ENCODE data around the gene C2CD2.

The C2CD2 gene

GRCh38 chr21:41993744-41994143 lies 39.9 kb upstream of the C2CD2 start:
- Histone ChIP-seq H3K9ac (ENCODE audit: low read length) (no peak overlapping the region), H3K18ac (ENCODE audit: low read length) (no peak overlapping the region), H4K91ac (ENCODE audit: low read depth, low read length) (no peak overlapping the region), H4K12ac (ENCODE audit: low read depth, low read length) (no peak overlapping the region), H3K23ac (ENCODE audit: low read length) (no peak overlapping the region), H2BK12ac (ENCODE audit: low read length) (no peak overlapping the region), H3K4me2 (ENCODE audit: low read length) (no peak overlapping the region), H4K8ac (ENCODE audit: low read depth, low read length) (no peak overlapping the region), H3K27me3 (ENCODE audit: insufficient read depth, low read length) (no peaks in the 10 kb centered on the region), H3K27ac (ENCODE audit: low read depth, low read length) (no peak overlapping the region), H2AK5ac (ENCODE audit: low read length) (no peak overlapping the region), H3K4me1 (ENCODE audit: control insufficient read depth in 1 of 2, insufficient read depth in 2 of 2, low read length in 2 of 2) (no peaks in the 10 kb centered on the region), H3K79me2 (ENCODE audit: control insufficient read depth, insufficient read depth, low read length, poor library complexity) (no peaks in the 10 kb centered on the region), H3K79me1 (ENCODE audit: low read length) (no peaks in the 10 kb centered on the region), H2BK120ac (ENCODE audit: insufficient read depth, low read length, poor library complexity) (no peak overlapping the region), H3K9me3 (ENCODE audit: insufficient read depth, low read depth, low read length) (peaks cover 7% of the 10 kb centered on the region), H2AFZ (ENCODE audit: insufficient read depth, low read length, poor library complexity) (no peak overlapping the region), H3K4ac (ENCODE audit: low read depth, low read length) (no peak overlapping the region), H3K14ac (ENCODE audit: low read length) (no peak overlapping the region), H3K36me3 (ENCODE audit: control insufficient read depth in 1 of 2, insufficient read depth in 2 of 2, low read length in 2 of 2) (peaks cover 13 to 24% of the 10 kb centered on the region in 2 experiments), H2BK5ac (ENCODE audit: low read depth, low read length, poor library complexity) (no peak overlapping the region), H3K4me3 (ENCODE audit: low read depth, low read length) (no peak overlapping the region)
- DNase-seq, result peak in 1 of 2 donors; percentile 61
- no CpG with 5 or more reads among the region's 6 CpGs for WGBS (ENCODE audit: extremely low coverage, insufficient coverage, insufficient read length)

DNA sequence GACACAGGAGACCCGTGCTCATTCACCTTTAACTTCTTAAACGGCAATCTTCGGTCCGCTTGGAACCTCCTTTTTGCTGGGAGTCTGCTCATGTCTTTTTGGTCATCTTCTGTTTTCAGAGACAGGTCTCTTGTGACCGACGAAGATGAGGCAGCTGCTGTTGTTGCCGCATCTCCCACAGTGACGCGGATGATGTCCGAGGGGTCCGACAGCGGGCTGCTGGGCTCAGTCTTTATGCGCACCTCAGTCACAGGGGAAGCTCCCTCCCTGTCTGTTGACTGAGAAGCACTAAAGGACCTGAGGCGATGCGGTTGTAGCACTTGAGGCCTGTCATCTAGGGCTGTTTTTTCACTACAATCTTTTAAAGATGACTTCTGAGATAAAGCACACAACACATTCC lies 38.8 kb upstream of the C2CD2 start:
- Histone ChIP-seq H3K18ac (ENCODE audit: low read length) (no peak overlapping the region), H3K23ac (ENCODE audit: low read length) (no peak overlapping the region), H2BK120ac (ENCODE audit: insufficient read depth, low read length, poor library complexity) (no peak overlapping the region), H4K8ac (ENCODE audit: low read depth, low read length) (no peak overlapping the region), H2BK12ac (ENCODE audit: low read length) (no peak overlapping the region), H4K12ac (ENCODE audit: low read depth, low read length) (no peak overlapping the region), H4K91ac (ENCODE audit: low read depth, low read length) (no peak overlapping the region), H3K9me3 (ENCODE audit: insufficient read depth, low read depth, low read length) (peaks cover 7% of the 10 kb centered on the region), H3K79me1 (ENCODE audit: low read length) (no peaks in the 10 kb centered on the region), H2AFZ (ENCODE audit: insufficient read depth, low read length, poor library complexity) (no peak overlapping the region), H3K4me1 (ENCODE audit: control insufficient read depth in 1 of 2, insufficient read depth in 2 of 2, low read length in 2 of 2) (no peaks in the 10 kb centered on the region), H3K79me2 (ENCODE audit: control insufficient read depth, insufficient read depth, low read length, poor library complexity) (no peaks in the 10 kb centered on the region), H3K14ac (ENCODE audit: low read length) (no peak overlapping the region), H2AK5ac (ENCODE audit: low read length) (no peak overlapping the region), H3K27me3 (ENCODE audit: insufficient read depth, low read length) (no peaks in the 10 kb centered on the region), H3K36me3 (ENCODE audit: control insufficient read depth in 1 of 2, insufficient read depth in 2 of 2, low read length in 2 of 2) (peaks cover 13 to 24% of the 10 kb centered on the region in 2 experiments), H3K4me2 (ENCODE audit: low read length) (no peak overlapping the region), H3K9ac (ENCODE audit: low read length) (no peak overlapping the region), H3K4ac (ENCODE audit: low read depth, low read length) (no peak overlapping the region), H3K27ac (ENCODE audit: low read depth, low read length) (no peak overlapping the region), H3K4me3 (ENCODE audit: low read depth, low read length) (no peak overlapping the region), H2BK5ac (ENCODE audit: low read depth, low read length, poor library complexity) (no peak overlapping the region)
- no CpG with 5 or more reads among the region's 15 CpGs for WGBS (ENCODE audit: extremely low coverage, insufficient coverage, insufficient read length)
- DNase-seq, result peak; percentile 35 to 68

DNA sequence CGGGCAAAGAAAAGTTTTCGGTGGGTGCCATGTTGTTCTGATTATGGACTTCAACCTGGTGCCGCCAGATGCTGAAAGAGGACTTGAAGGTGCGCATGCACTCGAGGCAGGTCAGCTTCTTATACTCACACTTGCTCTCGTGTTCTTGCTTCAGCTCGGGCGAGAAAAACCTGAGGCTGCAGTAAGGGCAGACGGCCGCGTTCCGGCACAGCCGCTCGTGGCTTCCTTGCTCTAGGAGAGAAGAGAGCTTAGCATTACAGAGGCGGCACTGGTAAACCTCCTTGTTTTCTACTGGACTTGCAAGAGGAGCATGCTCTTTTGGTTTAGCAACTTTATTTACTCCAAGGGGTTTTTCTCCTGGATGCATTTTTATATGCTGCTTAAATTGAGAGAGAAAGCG lies 37.8 kb upstream of the C2CD2 start:
- no CpG with 5 or more reads among the region's 16 CpGs for WGBS (ENCODE audit: extremely low coverage, insufficient coverage, insufficient read length)
- H3K27ac ChIP-seq (ENCODE audit: low read depth, low read length), result no peak overlapping the region

GRCh38 chr21:41989698-41990097 lies 35.9 kb upstream of the C2CD2 start:
- no peak overlapping the region for H3K4ac ChIP-seq (ENCODE audit: low read depth, low read length)
- WGBS (ENCODE audit: extremely low coverage, insufficient coverage, insufficient read length), result no CpG with 5 or more reads among the region's 2 CpGs
- no peak overlapping the region for H2BK120ac ChIP-seq (ENCODE audit: insufficient read depth, low read length, poor library complexity)
- H2AFZ ChIP-seq (ENCODE audit: insufficient read depth, low read length, poor library complexity), result no peak overlapping the region
- DNase-seq, result no peak
- no peaks in the 10 kb centered on the region for H3K79me2 ChIP-seq (ENCODE audit: control insufficient read depth, insufficient read depth, low read length, poor library complexity)
- H3K4me3 ChIP-seq (ENCODE audit: low read depth, low read length), result no peak overlapping the region
- no peak overlapping the region for H4K91ac ChIP-seq (ENCODE audit: low read depth, low read length)
- no peak overlapping the region for H4K8ac ChIP-seq (ENCODE audit: low read depth, low read length)
- H3K14ac ChIP-seq (ENCODE audit: low read length), result no peak overlapping the region
- peaks cover 12 to 21% of the 10 kb centered on the region in 2 experiments for H3K36me3 ChIP-seq (ENCODE audit: control insufficient read depth in 1 of 2, insufficient read depth in 2 of 2, low read length in 2 of 2)
- no peak overlapping the region for H2AK5ac ChIP-seq (ENCODE audit: low read length)
- H2BK12ac ChIP-seq (ENCODE audit: low read length), result no peak overlapping the region
- no peaks in the 10 kb centered on the region for H3K79me1 ChIP-seq (ENCODE audit: low read length)
- H3K23ac ChIP-seq (ENCODE audit: low read length), result no peak overlapping the region
- no peak overlapping the region for H3K27ac ChIP-seq (ENCODE audit: low read depth, low read length)
- H3K4me1 ChIP-seq (ENCODE audit: control insufficient read depth in 1 of 2, insufficient read depth in 2 of 2, low read length in 2 of 2), result no peaks in the 10 kb centered on the region
- H4K12ac ChIP-seq (ENCODE audit: low read depth, low read length), result no peak overlapping the region
- H2BK5ac ChIP-seq (ENCODE audit: low read depth, low read length, poor library complexity), result no peak overlapping the region
- no peaks in the 10 kb centered on the region for H3K27me3 ChIP-seq (ENCODE audit: insufficient read depth, low read length)
- no peak overlapping the region for H3K4me2 ChIP-seq (ENCODE audit: low read length)
- H3K9me3 ChIP-seq (ENCODE audit: insufficient read depth, low read depth, low read length), result no peaks in the 10 kb centered on the region
- no peak overlapping the region for H3K9ac ChIP-seq (ENCODE audit: low read length)
- H3K18ac ChIP-seq (ENCODE audit: low read length), result no peak overlapping the region

More for the DNA sequence above, 37.8 kb upstream of the C2CD2 start:
- Histone ChIP-seq H3K79me1 (ENCODE audit: low read length) (no peaks in the 10 kb centered on the region), H3K18ac (ENCODE audit: low read length) (no peak overlapping the region), H2AFZ (ENCODE audit: insufficient read depth, low read length, poor library complexity) (no peak overlapping the region), H3K36me3 (ENCODE audit: control insufficient read depth in 1 of 2, insufficient read depth in 2 of 2, low read length in 2 of 2) (peaks cover 13 to 23% of the 10 kb centered on the region in 2 experiments), H3K4ac (ENCODE audit: low read depth, low read length) (no peak overlapping the region), H2AK5ac (ENCODE audit: low read length) (no peak overlapping the region), H3K4me3 (ENCODE audit: low read depth, low read length) (no peak overlapping the region), H4K8ac (ENCODE audit: low read depth, low read length) (no peak overlapping the region), H3K23ac (ENCODE audit: low read length) (no peak overlapping the region), H3K4me2 (ENCODE audit: low read length) (no peak overlapping the region), H3K27me3 (ENCODE audit: insufficient read depth, low read length) (no peaks in the 10 kb centered on the region), H2BK12ac (ENCODE audit: low read length) (no peak overlapping the region), H3K9me3 (ENCODE audit: insufficient read depth, low read depth, low read length) (peaks cover 7% of the 10 kb centered on the region), H4K91ac (ENCODE audit: low read depth, low read length) (no peak overlapping the region), H2BK5ac (ENCODE audit: low read depth, low read length, poor library complexity) (no peak overlapping the region), H3K9ac (ENCODE audit: low read length) (no peak overlapping the region), H3K4me1 (ENCODE audit: control insufficient read depth in 1 of 2, insufficient read depth in 2 of 2, low read length in 2 of 2) (no peaks in the 10 kb centered on the region), H3K14ac (ENCODE audit: low read length) (no peak overlapping the region), H3K79me2 (ENCODE audit: control insufficient read depth, insufficient read depth, low read length, poor library complexity) (no peaks in the 10 kb centered on the region), H2BK120ac (ENCODE audit: insufficient read depth, low read length, poor library complexity) (no peak overlapping the region), H4K12ac (ENCODE audit: low read depth, low read length) (no peak overlapping the region)
- no peak for DNase-seq
